MCF 10A (cell line): ENCODE measurements around the gene NDUFB11. TPM values are rescaled to one million over a fixed set of nuclear protein-coding genes. Genes with fewer than 3 reads are reported as not detected.

ENCODE experiments used
- BruUV-seq: library from RNA; stranded (reverse); fragments of 400-500 nt; replicated peaks from 2 replicates; lab custom pipeline; 2021; lab: Mats Ljungman, UMichigan
- CTCF ChIA-PET: fragments of 300-600 bp; sonication (Branson Sonifier 250); formaldehyde crosslinking; extraction: SDS; loops from one replicate; lab custom pipeline; 2021; ENCODE audit warnings: antibody characterized with exemption, inconsistent platforms; lab: Yijun Ruan, JAX
- POLR2A ChIA-PET: fragments of 300-600, 350-650 bp; sonication (Branson Sonifier 250); formaldehyde crosslinking; extraction: SDS; loops from one replicate; lab custom pipeline; 2020; ENCODE audit warnings: antibody characterized with exemption, inconsistent platforms; lab: Yijun Ruan, JAX
- DNase-seq: peaks from one replicate; pipeline ENCODE4 v3.0.0-alpha.2; 2018; ENCODE audit not compliant: unreplicated experiment
- H3K27ac Mint-ChIP-seq: one replicate; pipeline ENCODE4 v1.8.0; 2022; ENCODE audit warnings: mild to moderate bottlenecking, low read depth, mixed read lengths; ENCODE audit not compliant: unreplicated experiment
- H3K27me3 Mint-ChIP-seq: one replicate; pipeline ENCODE4 v1.8.0; 2022; ENCODE audit warnings: mixed read lengths; ENCODE audit not compliant: insufficient read depth, unreplicated experiment
- H3K36me3 Mint-ChIP-seq: one replicate; pipeline ENCODE4 v1.8.0; 2022; ENCODE audit warnings: mild to moderate bottlenecking, moderate library complexity, mixed read lengths; ENCODE audit not compliant: insufficient read depth, unreplicated experiment
- H3K4me1 Mint-ChIP-seq: one replicate; pipeline ENCODE4 v1.8.0; 2022; ENCODE audit warnings: mixed read lengths; ENCODE audit not compliant: insufficient read depth, unreplicated experiment
- H3K4me3 Mint-ChIP-seq: one replicate; pipeline ENCODE4 v1.8.0; 2022; ENCODE audit warnings: mild to moderate bottlenecking, moderate library complexity, mixed read lengths; ENCODE audit not compliant: unreplicated experiment
- H3K9me3 Mint-ChIP-seq: one replicate; pipeline ENCODE4 v1.8.0; 2022; ENCODE audit warnings: mixed read lengths; ENCODE audit not compliant: unreplicated experiment
- intact Hi-C: fragments of 100-400 bp; cut with micrococcal nuclease; formaldehyde crosslinking; loops from 2 replicates; pipeline ENCODE4 v1.14.1; 2022
- total RNA-seq: library from RNA; stranded (reverse); gene quantifications from 2 replicates; pipeline ENCODE4 v1.2.3, GENCODE V29; 2022
- TF ChIP-seq, protein P1 (sequence below): fragments of 200-600 bp; IDR thresholded peaks from one replicate; pipeline ENCODE4 v1.8.0; 2022; ENCODE audit warnings: antibody characterized with exemption, mild to moderate bottlenecking; ENCODE audit not compliant: unreplicated experiment

NDUFB11 gene
- total RNA-seq, 1 experiment from 2014 or later, result 91.8 TPM

DNA sequence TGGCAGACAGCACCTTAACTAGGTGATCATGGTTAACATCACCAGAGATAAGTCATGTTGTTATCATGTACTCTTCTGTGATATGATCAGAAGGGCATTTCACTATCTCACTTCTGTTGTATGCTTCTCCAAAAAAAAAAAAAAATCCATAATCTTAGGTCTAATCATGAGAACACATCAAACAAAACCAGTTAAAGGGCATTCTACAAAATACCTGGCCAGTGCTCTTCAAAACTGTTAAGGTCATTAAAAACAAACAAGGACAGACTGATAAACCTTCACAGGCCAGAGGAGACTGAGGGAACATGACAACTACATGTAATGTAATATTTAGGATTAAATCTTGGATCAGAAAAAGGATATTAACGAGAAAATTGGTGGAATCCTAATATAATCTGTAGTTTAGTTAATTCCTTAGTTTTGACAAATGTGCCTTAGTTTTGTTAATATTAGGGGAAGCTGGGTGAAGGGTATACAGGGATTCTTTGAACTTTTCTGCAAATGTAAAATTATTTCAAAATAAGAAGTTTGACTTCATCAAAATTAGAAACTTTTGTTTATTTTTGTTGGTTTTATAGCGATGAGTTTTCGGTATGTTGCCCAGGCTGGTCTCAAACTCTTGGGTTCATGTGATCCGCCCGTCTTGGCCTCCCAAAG lies 18.6 kb upstream of the NDUFB11 start:
- DNase-seq, result no peak
- Mint-ChIP-seq H3K36me3 (peaks cover 40% of the 10 kb centered on the region), H3K27ac (no peak overlapping the region), H3K9me3 (no peaks in the 10 kb centered on the region), H3K4me1 (no peaks in the 10 kb centered on the region), H3K27me3 (peaks cover 8% of the 10 kb centered on the region), H3K4me3 (no peak overlapping the region)
- ChIA-PET CTCF (interaction anchor here (0.6 to 0.7 kb wide), 2 partner anchors 9 to 400 kb away, joined by 3 read pairs; no protein-coding TSS in a partner anchor), POLR2A (no interaction called here)
- intact Hi-C loops, result no loop called here
- TF ChIP-seq, protein P1, sequence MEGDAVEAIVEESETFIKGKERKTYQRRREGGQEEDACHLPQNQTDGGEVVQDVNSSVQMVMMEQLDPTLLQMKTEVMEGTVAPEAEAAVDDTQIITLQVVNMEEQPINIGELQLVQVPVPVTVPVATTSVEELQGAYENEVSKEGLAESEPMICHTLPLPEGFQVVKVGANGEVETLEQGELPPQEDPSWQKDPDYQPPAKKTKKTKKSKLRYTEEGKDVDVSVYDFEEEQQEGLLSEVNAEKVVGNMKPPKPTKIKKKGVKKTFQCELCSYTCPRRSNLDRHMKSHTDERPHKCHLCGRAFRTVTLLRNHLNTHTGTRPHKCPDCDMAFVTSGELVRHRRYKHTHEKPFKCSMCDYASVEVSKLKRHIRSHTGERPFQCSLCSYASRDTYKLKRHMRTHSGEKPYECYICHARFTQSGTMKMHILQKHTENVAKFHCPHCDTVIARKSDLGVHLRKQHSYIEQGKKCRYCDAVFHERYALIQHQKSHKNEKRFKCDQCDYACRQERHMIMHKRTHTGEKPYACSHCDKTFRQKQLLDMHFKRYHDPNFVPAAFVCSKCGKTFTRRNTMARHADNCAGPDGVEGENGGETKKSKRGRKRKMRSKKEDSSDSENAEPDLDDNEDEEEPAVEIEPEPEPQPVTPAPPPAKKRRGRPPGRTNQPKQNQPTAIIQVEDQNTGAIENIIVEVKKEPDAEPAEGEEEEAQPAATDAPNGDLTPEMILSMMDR, result no peak
- no TSS peak for BruUV-seq

DNA sequence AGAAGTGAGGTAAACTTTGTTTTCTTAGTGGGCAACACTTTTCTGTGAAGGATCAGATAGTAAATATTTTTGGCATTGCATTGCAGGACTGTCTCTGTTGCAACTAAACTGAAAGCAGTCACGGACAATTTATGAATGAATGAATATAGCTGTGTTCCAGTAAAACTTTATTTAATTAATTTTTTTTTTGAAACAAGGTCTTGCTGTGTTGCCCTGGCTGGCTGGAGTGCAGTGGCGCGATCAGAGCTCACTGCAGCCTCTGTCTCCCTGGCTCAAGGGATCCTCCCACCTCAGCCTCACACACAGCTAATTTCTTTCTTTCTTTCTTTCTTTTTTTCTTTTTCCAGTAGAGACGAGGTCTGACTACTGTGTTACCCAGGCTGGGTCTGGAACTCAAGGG lies 16.3 kb upstream of the NDUFB11 start:
- Mint-ChIP-seq H3K9me3 (no peaks in the 10 kb centered on the region), H3K27me3 (no peaks in the 10 kb centered on the region), H3K4me3 (no peak overlapping the region), H3K36me3 (peaks cover 57% of the 10 kb centered on the region), H3K4me1 (no peaks in the 10 kb centered on the region), H3K27ac (no peak overlapping the region)
- ChIA-PET CTCF (interaction anchor here (0.7 kb wide), 2 partner anchors 12 to 135 kb away, joined by 3 read pairs; no protein-coding TSS in a partner anchor), POLR2A (interaction anchor here (0.6 kb wide), 1 partner anchor 21 kb away, joined by 3 read pairs; no protein-coding TSS in a partner anchor)
- DNase-seq, result no peak
- TF ChIP-seq, protein P1, result no peak
- intact Hi-C loops, result no loop called here
- BruUV-seq, result no TSS peak

DNA sequence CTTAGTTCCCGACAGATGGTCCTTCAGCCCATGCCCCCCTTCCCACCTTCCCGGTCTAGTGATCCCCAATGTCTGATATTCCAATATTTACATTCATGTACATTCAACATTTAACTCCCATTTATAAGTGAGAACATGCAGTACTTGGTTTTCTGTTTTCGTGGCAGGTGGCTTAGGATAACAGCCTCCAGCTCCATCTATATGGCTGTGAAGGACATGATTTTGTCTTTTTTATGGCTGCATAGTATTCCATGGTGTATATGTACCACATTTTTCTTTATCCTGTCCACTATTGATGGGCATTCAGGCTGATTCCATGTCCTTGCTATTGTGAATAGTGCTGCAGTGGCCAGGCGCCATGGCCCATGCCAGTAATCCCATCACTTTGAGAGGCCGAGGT lies 14.3 kb upstream of the NDUFB11 start:
- DNase-seq, result no peak
- no peak overlapping the region for H3K4me3 Mint-ChIP-seq
- TF ChIP-seq, protein P1, result no peak
- no peaks in the 10 kb centered on the region for H3K27me3 Mint-ChIP-seq
- H3K27ac Mint-ChIP-seq, result no peak overlapping the region
- BruUV-seq, result no TSS peak
- H3K36me3 Mint-ChIP-seq, result peaks cover 67% of the 10 kb centered on the region
- no peaks in the 10 kb centered on the region for H3K4me1 Mint-ChIP-seq
- H3K9me3 Mint-ChIP-seq, result no peaks in the 10 kb centered on the region
- CTCF ChIA-PET, result interaction anchor here (0.6 kb wide), 4 partner anchors 9 to 309 kb away, joined by 3 read pairs; partner anchors contain the start of gene NDUFB11
- POLR2A ChIA-PET, result no interaction called here
- intact Hi-C loops, result no loop called here

DNA sequence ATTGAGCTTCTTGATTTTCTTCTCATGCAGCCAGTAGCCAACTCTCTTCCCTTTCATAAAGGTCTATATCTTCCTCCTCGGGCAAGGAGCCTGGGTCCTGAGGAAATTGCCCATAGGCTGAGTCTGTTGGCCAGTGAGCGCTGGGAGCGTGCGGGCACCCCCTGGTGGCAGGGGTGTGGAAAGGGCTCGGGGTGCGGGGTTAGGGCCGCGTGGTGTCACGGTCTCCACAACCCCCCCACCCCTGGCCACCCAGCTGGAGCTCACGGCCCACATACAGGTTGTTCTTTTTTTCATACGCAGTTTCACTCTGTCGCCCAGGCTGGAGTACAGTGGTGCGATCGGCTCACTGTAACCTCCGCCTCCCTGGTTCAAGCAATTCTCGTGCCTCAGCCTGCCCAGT lies 13.6 kb upstream of the NDUFB11 start:
- Mint-ChIP-seq H3K27ac (no peak overlapping the region), H3K9me3 (no peaks in the 10 kb centered on the region), H3K36me3 (peaks cover 66% of the 10 kb centered on the region), H3K4me3 (no peak overlapping the region), H3K27me3 (no peaks in the 10 kb centered on the region), H3K4me1 (no peaks in the 10 kb centered on the region)
- ChIA-PET CTCF (interaction anchor here (0.5 to 0.6 kb wide), 2 partner anchors 8 to 1968 kb away, joined by 3 to 5 read pairs; no protein-coding TSS in a partner anchor), POLR2A (no interaction called here)
- DNase-seq, result no peak
- BruUV-seq, result no TSS peak
- intact Hi-C loops, result no loop called here
- TF ChIP-seq, protein P1, result no peak
